A549 (cell line): ENCODE data around the gene MBD3L5. TPM values are rescaled to one million over a fixed set of nuclear protein-coding genes. Genes with fewer than 3 reads are reported as not detected.

ENCODE experiments used
- ATAC-seq, 2 experiments: fragments of 200-7000 bp in 1 of 2; fragments of >200 bp in 1 of 2; cut with Nextera tagmentation in 1 of 2; cut with Tn5 transposase in 1 of 2; 3 replicates each; pipeline versions ENCODE4 v1.8.0 to v1.9.1; 2018 to 2020; ENCODE audit warnings: mild to moderate bottlenecking in 1 of 2, moderate library complexity in 1 of 2
- CTCF ChIA-PET: fragments of 300-600 bp; sonication (Branson Sonifier 250); formaldehyde crosslinking; extraction: SDS; loops from one replicate; lab custom pipeline; 2021; ENCODE audit warnings: antibody characterized with exemption, inconsistent platforms; lab: Yijun Ruan, JAX
- POLR2A ChIA-PET: fragments of 350-600 bp; formaldehyde crosslinking; extraction: SDS; loops from one replicate; lab custom pipeline; 2021; ENCODE audit warnings: antibody characterized with exemption, inconsistent platforms; lab: Yijun Ruan, JAX
- DNase-seq, 2 experiments: peaks; one replicate each; pipeline versions ENCODE4 v3.0.0 to v3.0.0-alpha.2; 2011 to 2016; ENCODE audit warnings: low read depth in 1 of 2, low spot score in 1 of 2
- FAIRE-seq: peaks from 2 replicates; lab custom pipeline; 2011; peaks lifted over from hg19 to GRCh38; lab: Jason Lieb, UNC
- H3K27ac ChIP-seq, 2 experiments: fragments of >200 bp; sonication (Bioruptor Twin); formaldehyde crosslinking; 3 replicates each; pipeline ENCODE4 v1.5.1; 2016 to 2017
- H3K4me1 ChIP-seq: fragments of >200 bp; sonication (Bioruptor Twin); formaldehyde crosslinking; 3 replicates; pipeline ENCODE4 v1.6.1; 2016
- H3K4me2 ChIP-seq: fragments of >200 bp; sonication (Bioruptor Twin); formaldehyde crosslinking; 3 replicates; pipeline ENCODE4 v1.6.1; 2016
- H3K4me3 ChIP-seq: fragments of >200 bp; sonication (Bioruptor Twin); formaldehyde crosslinking; 3 replicates; pipeline ENCODE4 v1.5.1; 2016
- H3K9me3 ChIP-seq: fragments of >200 bp; sonication (Bioruptor Twin); formaldehyde crosslinking; 3 replicates; pipeline ENCODE4 v1.6.1; 2016
- CEBPB ChIP-seq, 2 experiments: fragments of >200 bp in 1 of 2; sonication (Bioruptor Twin) in 1 of 2; formaldehyde crosslinking in 1 of 2; IDR thresholded peaks; 2 replicates each; pipeline ENCODE4 v1.6.1; 2012 to 2016
- CHD4 ChIP-seq: fragments of 200-600 bp; sonication (generic); IDR thresholded peaks from 2 replicates; pipeline ENCODE4 v1.6.1; 2016; ENCODE audit warnings: antibody characterized with exemption, mild to moderate bottlenecking, borderline replicate concordance
- CTCF ChIP-seq: fragments of >200 bp; sonication (Bioruptor Twin); formaldehyde crosslinking; IDR thresholded peaks from 3 replicates; pipeline ENCODE4 v1.5.1; 2016
- E2F6 ChIP-seq: IDR thresholded peaks from 2 replicates; pipeline ENCODE4 v1.6.1; 2012; ENCODE audit warnings: low read depth, borderline replicate concordance
- HDAC2 ChIP-seq: fragments of 200-600 bp; sonication (generic); IDR thresholded peaks from 2 replicates; pipeline ENCODE4 v1.6.1; 2016
- HMGXB4 ChIP-seq: fragments of 250-450 bp; sonication (Bioruptor Pico); IDR thresholded peaks from 2 replicates; pipeline ENCODE4 v1.5.0; 2021; ENCODE audit warnings: mild to moderate bottlenecking, moderate library complexity, borderline replicate concordance
- HOXB13 ChIP-seq: fragments of 250-450 bp; sonication (Bioruptor Pico); IDR thresholded peaks from 2 replicates; pipeline ENCODE4 v1.5.0; 2020; ENCODE audit warnings: low read depth, mild to moderate bottlenecking, moderate library complexity
- KDM1A ChIP-seq: fragments of 200-600 bp; sonication (generic); IDR thresholded peaks from 2 replicates; pipeline ENCODE4 v1.6.1; 2016; ENCODE audit warnings: low read depth, mild to moderate bottlenecking
- KDM5A ChIP-seq: fragments of 200-600 bp; sonication (generic); IDR thresholded peaks from 2 replicates; pipeline ENCODE4 v1.6.1; 2016; ENCODE audit warnings: antibody characterized with exemption, mild to moderate bottlenecking
- PHF8 ChIP-seq: fragments of 200-600 bp; sonication (generic); IDR thresholded peaks from 2 replicates; pipeline ENCODE4 v1.6.1; 2016; ENCODE audit warnings: low read depth, mild to moderate bottlenecking, antibody characterized with exemption, moderate library complexity, borderline replicate concordance
- POLR2AphosphoS2 ChIP-seq: conservative IDR thresholded peaks from 2 replicates; pipeline ENCODE4 v1.6.1; 2012; ENCODE audit warnings: low read length, improper control_type of control experiment, inconsistent platforms
- REST ChIP-seq: fragments of 200-600 bp; sonication (generic); IDR thresholded peaks from 2 replicates; pipeline ENCODE4 v1.6.1; 2016; ENCODE audit warnings: antibody characterized with exemption, mild to moderate bottlenecking, moderate library complexity
- RFX5 ChIP-seq: fragments of 450-650 bp; IDR thresholded peaks from 2 replicates; pipeline ENCODE4 v1.7.1; 2014; ENCODE audit warnings: antibody characterized with exemption, mild to moderate bottlenecking, moderate library complexity
- SMC3 ChIP-seq: fragments of >200 bp; sonication (Bioruptor Twin); formaldehyde crosslinking; IDR thresholded peaks from 3 replicates; pipeline ENCODE4 v1.6.1; 2018; ENCODE audit warnings: inconsistent platforms
- SREBF2 ChIP-seq: fragments of 450-650 bp; IDR thresholded peaks from 2 replicates; pipeline ENCODE4 v1.6.1; 2014; ENCODE audit warnings: mild to moderate bottlenecking, moderate library complexity
- TFCP2L1 ChIP-seq: fragments of 250-450 bp; sonication (Bioruptor Pico); IDR thresholded peaks from 2 replicates; pipeline ENCODE4 v1.5.0; 2021; ENCODE audit warnings: mild to moderate bottlenecking
- ZFP36 ChIP-seq: fragments of 450-650 bp; IDR thresholded peaks from 2 replicates; pipeline ENCODE4 v1.6.1; 2014; ENCODE audit warnings: borderline replicate concordance; ENCODE audit not compliant: partially characterized antibody
- ZNF302 ChIP-seq: fragments of 250-450 bp; sonication (Bioruptor Pico); IDR thresholded peaks from 2 replicates; pipeline ENCODE4 v1.9.0; 2021; ENCODE audit warnings: inconsistent platforms, mild to moderate bottlenecking, moderate library complexity
- WGBS: methylation state at CpG from one replicate; pipeline ENCODE4 v1.1.6; 2017; ENCODE audit errors: missing lambda C conversion rate; 5-methylcytosine and 5-hydroxymethylcytosine counted together
- polyA plus RNA-seq, 4 experiments: library from polyadenylated mRNA; depleted of rRNA in 3 of 4; stranded (reverse); fragments of >200 nt; fragmentation: RNase III in 1 of 4; extraction: RNeasy Plus Mini Kit Qiagen cat#74134 plus additional on column Dnase treatment in 1 of 4; gene quantifications; 2 replicates in 3 of 4; 3 replicates in 1 of 4; pipeline ENCODE4 v1.2.3, GENCODE V29; 2011 to 2017

Gene MBD3L5
- polyA plus RNA-seq, 2 of the 4 experiments (the other 2 are of a cell fraction): not detected

DNA sequence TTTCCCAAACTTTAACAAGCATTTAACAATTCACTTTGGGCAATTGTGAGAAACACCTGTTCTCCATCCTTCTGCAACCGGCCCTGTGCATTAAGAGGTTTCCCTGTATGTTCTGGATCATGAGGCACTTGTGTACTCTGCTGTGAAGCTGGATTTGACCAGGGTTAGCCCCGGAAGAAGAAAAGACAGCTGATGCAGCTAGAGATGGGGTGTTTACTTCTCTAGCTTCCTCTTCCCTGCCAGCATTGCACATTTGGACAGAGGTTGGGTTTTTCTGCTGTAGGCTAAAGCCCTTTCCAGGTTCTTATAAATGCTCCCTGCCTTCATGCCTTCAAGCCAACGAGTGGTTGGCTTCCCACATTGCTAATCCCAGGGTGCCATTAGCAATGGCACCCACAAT lies 30.0 kb upstream of the MBD3L5 start:
- FAIRE-seq (no peak), ATAC-seq (no peak), DNase-seq (no peak)
- H3K4me2 ChIP-seq: no peak overlapping the region
- WGBS: 21% methylated on average over 3 of the region's 3 CpGs
- no peak for TF ChIP-seq HOXB13
- no peak for TF ChIP-seq REST
- TF ChIP-seq HDAC2: no peak
- no peak for TF ChIP-seq CHD4
- no peak for TF ChIP-seq HMGXB4 (CRISPR knock-in tag)
- ChIA-PET CTCF (interaction anchor here (0.6 kb wide), 1 partner anchor 462 kb away, joined by 3 read pairs; no protein-coding TSS in a partner anchor), POLR2A (no interaction called here)
- no peaks in the 10 kb centered on the region for H3K4me1 ChIP-seq
- no peaks in the 10 kb centered on the region for H3K9me3 ChIP-seq
- no peak overlapping the region for H3K4me3 ChIP-seq
- H3K27ac ChIP-seq: no peak overlapping the region

DNA sequence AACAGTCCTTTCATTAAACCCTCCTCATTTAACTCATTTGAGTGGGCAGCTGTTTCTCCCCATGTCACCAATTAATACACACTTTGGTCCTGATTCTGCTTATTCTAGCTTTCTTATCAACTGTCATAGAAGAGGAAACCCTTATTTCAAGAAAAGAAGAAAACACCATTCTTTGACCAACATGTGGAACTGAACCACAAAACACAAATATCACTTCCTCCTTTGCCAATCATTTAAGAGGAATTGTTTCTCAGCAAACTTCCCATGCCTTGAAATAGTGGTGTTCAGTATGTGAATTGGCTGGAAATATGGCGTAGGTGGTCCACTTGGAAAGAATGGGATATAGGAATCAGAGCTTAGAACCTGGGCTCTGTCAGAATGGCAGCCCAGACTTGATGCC lies 29.6 kb upstream of the MBD3L5 start:
- Histone ChIP-seq H3K4me1 (no peaks in the 10 kb centered on the region), H3K4me3 (no peak overlapping the region), H3K9me3 (no peaks in the 10 kb centered on the region), H3K4me2 (no peak overlapping the region), H3K27ac (no peak overlapping the region)
- no peak for TF ChIP-seq ZNF302 (CRISPR knock-in tag)
- TF ChIP-seq POLR2AphosphoS2: no peak
- no peak for TF ChIP-seq SMC3
- no peak for TF ChIP-seq CTCF
- TF ChIP-seq E2F6: no peak
- TF ChIP-seq TFCP2L1 (CRISPR knock-in tag): no peak
- TF ChIP-seq HOXB13: no peak
- TF ChIP-seq ZFP36: no peak
- TF ChIP-seq KDM1A: no peak
- TF ChIP-seq PHF8: no peak
- no peak for TF ChIP-seq RFX5
- no peak for TF ChIP-seq KDM5A
- no peak for TF ChIP-seq CEBPB (IDR thresholded peaks at IDR 0.05)
- TF ChIP-seq SREBF2: no peak
- ChIA-PET CTCF (interaction anchor here (0.6 kb wide), 1 partner anchor 463 kb away, joined by 3 read pairs; no protein-coding TSS in a partner anchor), POLR2A (no interaction called here)
- no peak for FAIRE-seq
- 31% methylated on average over 1 of the region's 1 CpG for WGBS
- ATAC-seq: no peak
- DNase-seq: no peak
